ENCODE results near the gene NMT1. TPM values are rescaled to one million over a fixed set of nuclear protein-coding genes. Genes with fewer than 3 reads are reported as not detected.

The NMT1 gene
- total RNA-seq, 1 experiment from 2014 or later: 152 TPM

DNA sequence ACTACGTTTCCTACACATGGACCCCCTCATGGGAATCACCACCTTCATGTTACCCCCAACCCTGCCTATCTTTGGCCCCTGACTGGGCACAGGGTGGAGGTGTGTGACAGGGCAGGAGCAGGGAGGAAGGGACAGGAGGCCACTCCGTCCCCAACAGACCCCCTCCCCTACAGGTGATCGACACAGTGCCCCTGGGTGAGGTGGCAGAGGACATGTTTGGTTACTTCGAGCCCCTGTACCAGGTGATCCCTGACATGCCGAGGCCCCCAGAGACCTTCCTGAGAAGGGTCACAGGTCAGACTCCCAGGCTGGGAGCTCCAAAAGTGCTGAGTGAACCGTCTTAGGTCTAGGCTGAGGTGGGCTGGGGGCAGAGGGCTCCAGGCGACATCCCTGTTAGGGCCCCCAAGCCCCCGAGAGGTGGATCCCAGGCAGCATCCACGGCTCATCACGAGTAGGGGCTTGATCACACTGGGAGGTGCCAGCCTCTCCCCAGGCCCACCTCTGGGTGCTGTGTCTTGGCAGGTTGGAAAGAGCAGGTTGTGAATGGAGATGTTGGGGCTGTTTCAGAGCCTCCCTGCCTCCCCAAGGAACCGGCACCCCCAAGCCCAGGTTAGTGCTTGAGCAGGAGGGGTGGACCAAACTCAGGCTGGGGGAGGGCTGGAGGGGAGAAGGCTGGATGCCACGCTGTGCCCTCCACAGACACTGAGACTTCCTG lies 75.9 kb downstream of the NMT1 start (continued):
- TF ChIP-seq, protein P1, sequence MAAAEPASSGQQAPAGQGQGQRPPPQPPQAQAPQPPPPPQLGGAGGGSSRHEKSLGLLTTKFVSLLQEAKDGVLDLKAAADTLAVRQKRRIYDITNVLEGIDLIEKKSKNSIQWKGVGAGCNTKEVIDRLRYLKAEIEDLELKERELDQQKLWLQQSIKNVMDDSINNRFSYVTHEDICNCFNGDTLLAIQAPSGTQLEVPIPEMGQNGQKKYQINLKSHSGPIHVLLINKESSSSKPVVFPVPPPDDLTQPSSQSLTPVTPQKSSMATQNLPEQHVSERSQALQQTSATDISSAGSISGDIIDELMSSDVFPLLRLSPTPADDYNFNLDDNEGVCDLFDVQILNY (CRISPR knock-in tag; IDR thresholded peaks at IDR 0.05): no peak
- no peak for TF ChIP-seq ZBTB21 (CRISPR knock-in tag; IDR thresholded peaks at IDR 0.05; ENCODE audit: borderline replicate concordance)
- TF ChIP-seq, protein P2, sequence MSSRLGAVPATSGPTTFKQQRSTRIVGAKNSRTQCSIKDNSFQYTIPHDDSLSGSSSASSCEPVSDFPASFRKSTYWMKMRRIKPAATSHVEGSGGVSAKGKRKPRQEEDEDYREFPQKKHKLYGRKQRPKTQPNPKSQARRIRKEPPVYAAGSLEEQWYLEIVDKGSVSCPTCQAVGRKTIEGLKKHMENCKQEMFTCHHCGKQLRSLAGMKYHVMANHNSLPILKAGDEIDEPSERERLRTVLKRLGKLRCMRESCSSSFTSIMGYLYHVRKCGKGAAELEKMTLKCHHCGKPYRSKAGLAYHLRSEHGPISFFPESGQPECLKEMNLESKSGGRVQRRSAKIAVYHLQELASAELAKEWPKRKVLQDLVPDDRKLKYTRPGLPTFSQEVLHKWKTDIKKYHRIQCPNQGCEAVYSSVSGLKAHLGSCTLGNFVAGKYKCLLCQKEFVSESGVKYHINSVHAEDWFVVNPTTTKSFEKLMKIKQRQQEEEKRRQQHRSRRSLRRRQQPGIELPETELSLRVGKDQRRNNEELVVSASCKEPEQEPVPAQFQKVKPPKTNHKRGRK (CRISPR knock-in tag; IDR thresholded peaks at IDR 0.05; ENCODE audit: borderline replicate concordance): no peak
- TF ChIP-seq ZNF423 (CRISPR knock-in tag; IDR thresholded peaks at IDR 0.05): no peak
- TF ChIP-seq, protein P3, sequence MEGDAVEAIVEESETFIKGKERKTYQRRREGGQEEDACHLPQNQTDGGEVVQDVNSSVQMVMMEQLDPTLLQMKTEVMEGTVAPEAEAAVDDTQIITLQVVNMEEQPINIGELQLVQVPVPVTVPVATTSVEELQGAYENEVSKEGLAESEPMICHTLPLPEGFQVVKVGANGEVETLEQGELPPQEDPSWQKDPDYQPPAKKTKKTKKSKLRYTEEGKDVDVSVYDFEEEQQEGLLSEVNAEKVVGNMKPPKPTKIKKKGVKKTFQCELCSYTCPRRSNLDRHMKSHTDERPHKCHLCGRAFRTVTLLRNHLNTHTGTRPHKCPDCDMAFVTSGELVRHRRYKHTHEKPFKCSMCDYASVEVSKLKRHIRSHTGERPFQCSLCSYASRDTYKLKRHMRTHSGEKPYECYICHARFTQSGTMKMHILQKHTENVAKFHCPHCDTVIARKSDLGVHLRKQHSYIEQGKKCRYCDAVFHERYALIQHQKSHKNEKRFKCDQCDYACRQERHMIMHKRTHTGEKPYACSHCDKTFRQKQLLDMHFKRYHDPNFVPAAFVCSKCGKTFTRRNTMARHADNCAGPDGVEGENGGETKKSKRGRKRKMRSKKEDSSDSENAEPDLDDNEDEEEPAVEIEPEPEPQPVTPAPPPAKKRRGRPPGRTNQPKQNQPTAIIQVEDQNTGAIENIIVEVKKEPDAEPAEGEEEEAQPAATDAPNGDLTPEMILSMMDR (IDR thresholded peaks at IDR 0.05): no peak
- TF ChIP-seq, protein P4, sequence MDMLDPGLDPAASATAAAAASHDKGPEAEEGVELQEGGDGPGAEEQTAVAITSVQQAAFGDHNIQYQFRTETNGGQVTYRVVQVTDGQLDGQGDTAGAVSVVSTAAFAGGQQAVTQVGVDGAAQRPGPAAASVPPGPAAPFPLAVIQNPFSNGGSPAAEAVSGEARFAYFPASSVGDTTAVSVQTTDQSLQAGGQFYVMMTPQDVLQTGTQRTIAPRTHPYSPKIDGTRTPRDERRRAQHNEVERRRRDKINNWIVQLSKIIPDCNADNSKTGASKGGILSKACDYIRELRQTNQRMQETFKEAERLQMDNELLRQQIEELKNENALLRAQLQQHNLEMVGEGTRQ (CRISPR knock-in tag; IDR thresholded peaks at IDR 0.05): no peak

DNA sequence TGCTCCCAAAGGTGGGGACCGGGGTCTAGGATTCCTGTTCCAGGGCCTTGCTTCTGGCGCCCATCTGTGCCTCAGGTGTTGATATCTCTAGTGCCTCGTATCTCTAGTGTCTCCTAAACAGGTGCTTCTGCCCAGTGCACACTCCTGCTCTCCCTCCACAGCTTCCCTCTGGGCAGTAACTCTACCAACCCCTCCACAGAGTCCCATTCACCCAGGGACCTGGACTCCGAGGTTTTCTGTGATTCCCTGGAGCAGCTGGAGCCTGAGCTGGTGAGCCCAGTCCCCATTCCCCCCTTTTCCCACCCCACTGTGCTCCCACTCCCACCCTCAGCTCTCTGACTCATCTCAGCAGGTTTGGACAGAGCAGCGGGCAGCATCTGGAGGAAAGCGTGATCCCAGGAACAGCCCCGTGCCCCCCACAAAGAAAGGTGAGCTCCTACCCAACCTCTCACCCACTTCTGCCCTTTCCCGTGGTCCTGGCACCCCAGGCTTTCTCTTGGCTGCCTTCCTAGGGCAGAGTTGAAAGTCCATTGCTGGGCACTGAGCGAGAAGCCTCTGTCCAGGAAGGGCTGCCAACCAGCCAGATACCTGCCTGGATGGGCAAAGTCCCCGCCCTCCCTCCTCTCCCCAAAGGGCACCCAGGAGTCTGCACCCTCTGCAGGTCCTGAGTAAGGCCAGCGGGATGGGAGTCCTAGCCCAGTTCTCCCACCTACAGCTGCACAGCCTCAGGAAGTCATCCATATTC lies 76.6 kb downstream of the NMT1 start:
- DNase-seq (ENCODE audit: low spot score) (no peak), ATAC-seq (no peak)
- H3K27ac Mint-ChIP-seq: no peak overlapping the region
- ChIA-PET POLR2A (no interaction called here), CTCF (interaction anchor here (1.3 to 7.6 kb wide), 2 partner anchors 13 to 60 kb away, joined by 3 to 531 read pairs; partner anchors contain the start of gene HEXIM1)
- peaks cover 3% of the 10 kb centered on the region; the same call in 1 of the 2 replicates for H3K36me3 Mint-ChIP-seq
- no peaks in the 10 kb centered on the region; the same call in 1 of the 2 replicates for H3K27me3 Mint-ChIP-seq (ENCODE audit: low read depth)
- TF ChIP-seq NFYB (CRISPR knock-in tag; conservative IDR thresholded peaks at IDR 0.05; ENCODE audit: low read depth) (no peak), RORB (CRISPR knock-in tag; IDR thresholded peaks at IDR 0.05) (no peak), ATF1 (CRISPR knock-in tag; IDR thresholded peaks at IDR 0.05) (no peak), MXD4 (CRISPR knock-in tag; IDR thresholded peaks at IDR 0.05; ENCODE audit: borderline replicate concordance) (no peak), SMAD4 (CRISPR knock-in tag; IDR thresholded peaks at IDR 0.05) (no peak)
- TF ChIP-seq, protein P5, sequence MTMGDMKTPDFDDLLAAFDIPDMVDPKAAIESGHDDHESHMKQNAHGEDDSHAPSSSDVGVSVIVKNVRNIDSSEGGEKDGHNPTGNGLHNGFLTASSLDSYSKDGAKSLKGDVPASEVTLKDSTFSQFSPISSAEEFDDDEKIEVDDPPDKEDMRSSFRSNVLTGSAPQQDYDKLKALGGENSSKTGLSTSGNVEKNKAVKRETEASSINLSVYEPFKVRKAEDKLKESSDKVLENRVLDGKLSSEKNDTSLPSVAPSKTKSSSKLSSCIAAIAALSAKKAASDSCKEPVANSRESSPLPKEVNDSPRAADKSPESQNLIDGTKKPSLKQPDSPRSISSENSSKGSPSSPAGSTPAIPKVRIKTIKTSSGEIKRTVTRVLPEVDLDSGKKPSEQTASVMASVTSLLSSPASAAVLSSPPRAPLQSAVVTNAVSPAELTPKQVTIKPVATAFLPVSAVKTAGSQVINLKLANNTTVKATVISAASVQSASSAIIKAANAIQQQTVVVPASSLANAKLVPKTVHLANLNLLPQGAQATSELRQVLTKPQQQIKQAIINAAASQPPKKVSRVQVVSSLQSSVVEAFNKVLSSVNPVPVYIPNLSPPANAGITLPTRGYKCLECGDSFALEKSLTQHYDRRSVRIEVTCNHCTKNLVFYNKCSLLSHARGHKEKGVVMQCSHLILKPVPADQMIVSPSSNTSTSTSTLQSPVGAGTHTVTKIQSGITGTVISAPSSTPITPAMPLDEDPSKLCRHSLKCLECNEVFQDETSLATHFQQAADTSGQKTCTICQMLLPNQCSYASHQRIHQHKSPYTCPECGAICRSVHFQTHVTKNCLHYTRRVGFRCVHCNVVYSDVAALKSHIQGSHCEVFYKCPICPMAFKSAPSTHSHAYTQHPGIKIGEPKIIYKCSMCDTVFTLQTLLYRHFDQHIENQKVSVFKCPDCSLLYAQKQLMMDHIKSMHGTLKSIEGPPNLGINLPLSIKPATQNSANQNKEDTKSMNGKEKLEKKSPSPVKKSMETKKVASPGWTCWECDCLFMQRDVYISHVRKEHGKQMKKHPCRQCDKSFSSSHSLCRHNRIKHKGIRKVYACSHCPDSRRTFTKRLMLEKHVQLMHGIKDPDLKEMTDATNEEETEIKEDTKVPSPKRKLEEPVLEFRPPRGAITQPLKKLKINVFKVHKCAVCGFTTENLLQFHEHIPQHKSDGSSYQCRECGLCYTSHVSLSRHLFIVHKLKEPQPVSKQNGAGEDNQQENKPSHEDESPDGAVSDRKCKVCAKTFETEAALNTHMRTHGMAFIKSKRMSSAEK (CRISPR knock-in tag; IDR thresholded peaks at IDR 0.05; ENCODE audit: borderline replicate concordance): no peak
- TF ChIP-seq, protein P6, sequence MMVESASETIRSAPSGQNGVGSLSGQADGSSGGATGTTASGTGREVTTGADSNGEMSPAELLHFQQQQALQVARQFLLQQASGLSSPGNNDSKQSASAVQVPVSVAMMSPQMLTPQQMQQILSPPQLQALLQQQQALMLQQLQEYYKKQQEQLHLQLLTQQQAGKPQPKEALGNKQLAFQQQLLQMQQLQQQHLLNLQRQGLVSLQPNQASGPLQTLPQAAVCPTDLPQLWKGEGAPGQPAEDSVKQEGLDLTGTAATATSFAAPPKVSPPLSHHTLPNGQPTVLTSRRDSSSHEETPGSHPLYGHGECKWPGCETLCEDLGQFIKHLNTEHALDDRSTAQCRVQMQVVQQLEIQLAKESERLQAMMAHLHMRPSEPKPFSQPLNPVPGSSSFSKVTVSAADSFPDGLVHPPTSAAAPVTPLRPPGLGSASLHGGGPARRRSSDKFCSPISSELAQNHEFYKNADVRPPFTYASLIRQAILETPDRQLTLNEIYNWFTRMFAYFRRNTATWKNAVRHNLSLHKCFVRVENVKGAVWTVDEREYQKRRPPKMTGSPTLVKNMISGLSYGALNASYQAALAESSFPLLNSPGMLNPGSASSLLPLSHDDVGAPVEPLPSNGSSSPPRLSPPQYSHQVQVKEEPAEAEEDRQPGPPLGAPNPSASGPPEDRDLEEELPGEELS (CRISPR knock-in tag; IDR thresholded peaks at IDR 0.05): no peak
- H3K4me3 Mint-ChIP-seq: no peak overlapping the region
- H3K4me1 Mint-ChIP-seq: peaks cover 7% of the 10 kb centered on the region
- no peaks in the 10 kb centered on the region for H3K9me3 Mint-ChIP-seq
